HG02623 (cell line): ENCODE measurements around the gene MAP3K14.
"Not testable (repeated sequence)": the region's sequence is repeated elsewhere in the genome, so short reads cannot be mapped to it uniquely, and the experiment has no call there.

Source experiments
- ATAC-seq: cut with Tn5 transposase; IDR thresholded peaks from one replicate; pipeline ENCODE4 v1.9.1; 2021; ENCODE audit warnings: moderate library complexity; ENCODE audit not compliant: unreplicated experiment

The MAP3K14 gene

GRCh38 chr17:45316434-45317110 lies at the start of gene MAP3K14:
Gene MAP3K14 (minus strand): TSS chr17:45317020. CDS start chr17:45290745, 26,275 bp downstream.
- ATAC-seq, result no peak

DNA sequence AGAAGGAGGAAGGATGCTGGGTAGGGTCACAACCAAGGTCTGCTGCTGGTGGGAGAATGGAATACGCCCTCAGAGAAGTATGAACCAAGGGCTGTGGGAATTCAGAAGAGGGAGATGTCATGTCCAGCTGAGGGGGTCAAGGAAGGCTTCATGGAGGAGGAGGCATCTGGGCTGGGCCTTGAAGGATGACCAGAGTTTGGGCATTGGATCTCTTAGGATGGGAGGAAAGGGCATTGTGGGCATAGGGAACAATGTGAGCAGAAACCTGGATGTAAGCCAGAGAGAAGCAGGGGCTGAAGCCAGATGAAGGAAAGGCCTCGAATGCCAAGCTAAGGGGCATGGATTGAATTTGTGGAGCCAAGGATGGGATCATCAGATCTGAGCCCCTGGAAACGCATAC lies 49.2 kb upstream of the MAP3K14 start:
- no peak for ATAC-seq

DNA sequence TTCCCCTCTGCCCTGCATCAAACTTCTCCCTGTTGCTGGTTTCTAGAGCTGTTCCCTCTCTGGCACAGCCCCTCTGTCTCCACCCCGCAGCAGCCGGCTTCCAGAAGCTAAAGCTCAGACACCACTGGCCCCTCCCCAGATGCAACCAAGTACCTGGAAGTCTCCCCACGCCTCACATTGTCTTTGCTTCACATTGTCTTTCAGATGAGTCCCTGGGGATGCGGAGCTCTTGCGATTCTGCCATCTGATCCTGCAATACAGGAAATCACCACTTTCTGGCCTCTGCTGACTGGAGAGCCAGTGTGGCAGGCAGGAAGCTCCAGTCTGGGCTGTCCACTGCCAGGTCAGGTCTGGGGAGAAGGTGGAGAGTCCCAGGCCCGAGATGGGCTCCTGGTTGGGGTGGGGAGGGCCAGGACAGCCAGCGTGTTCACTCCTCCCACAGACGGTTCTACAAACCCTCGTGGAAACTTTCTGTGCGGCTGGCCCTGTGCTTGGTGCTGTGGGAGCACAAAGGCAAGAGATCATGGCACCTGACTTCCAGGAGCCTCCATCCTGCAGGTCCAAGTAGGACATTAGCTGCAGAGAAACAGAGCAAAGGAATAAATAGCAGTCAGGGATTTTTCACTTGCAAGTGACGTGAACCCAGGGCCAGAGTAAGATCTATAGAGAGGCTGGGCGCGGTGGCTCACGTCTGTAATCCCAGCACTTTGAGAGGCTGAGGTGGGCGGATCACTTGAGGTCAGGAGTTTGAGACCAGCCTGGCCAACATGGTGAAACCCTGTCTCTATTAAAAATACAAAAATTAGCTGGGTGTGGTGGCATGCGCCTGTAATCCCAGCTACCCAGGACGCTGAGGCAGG lies 47.9 kb upstream of the MAP3K14 start:
- ATAC-seq, result no peak

GRCh38 chr17:45363498-45363897 lies 46.7 kb upstream of the MAP3K14 start:
- no peak for ATAC-seq

DNA sequence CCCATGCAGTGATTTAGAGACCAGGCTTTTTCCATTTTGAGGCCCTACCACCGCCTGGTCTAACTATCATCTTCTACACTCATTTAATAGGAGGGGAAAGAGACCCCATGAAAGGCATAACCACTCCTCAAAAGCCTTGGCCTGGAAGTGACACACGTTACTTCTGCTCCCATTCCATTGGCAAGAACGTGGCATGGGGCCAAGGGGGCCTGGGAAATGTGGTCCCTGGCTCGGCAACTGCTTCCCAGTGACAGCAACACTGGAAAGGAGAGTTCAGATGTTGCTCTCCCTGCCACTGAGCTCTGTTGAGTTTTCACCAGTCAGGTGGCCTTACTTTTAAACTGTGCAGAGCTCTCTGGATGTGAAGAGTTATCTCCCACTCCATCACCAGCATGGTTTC lies 45.2 kb upstream of the MAP3K14 start:
- ATAC-seq, result no peak

DNA sequence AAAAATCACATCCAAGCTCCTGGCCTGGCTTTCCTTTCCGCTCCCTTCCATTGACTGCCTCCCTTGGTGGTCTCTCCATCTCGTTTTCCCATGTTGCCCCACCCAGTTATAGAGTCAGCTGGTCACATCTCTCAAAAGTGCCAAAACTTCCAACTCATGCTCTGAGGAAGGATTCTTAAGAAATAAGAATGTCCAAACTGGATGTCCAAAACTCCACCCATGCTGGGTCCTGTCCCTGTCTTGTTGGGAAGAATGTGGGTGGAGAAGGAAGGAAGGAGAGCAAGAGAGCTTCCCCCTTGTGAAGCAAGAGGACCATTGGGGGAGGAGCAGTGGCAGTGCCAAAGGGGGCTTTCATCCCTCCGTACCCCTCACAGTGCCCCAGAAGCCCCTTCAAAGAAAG lies 44.6 kb upstream of the MAP3K14 start:
- ATAC-seq, result no peak

DNA sequence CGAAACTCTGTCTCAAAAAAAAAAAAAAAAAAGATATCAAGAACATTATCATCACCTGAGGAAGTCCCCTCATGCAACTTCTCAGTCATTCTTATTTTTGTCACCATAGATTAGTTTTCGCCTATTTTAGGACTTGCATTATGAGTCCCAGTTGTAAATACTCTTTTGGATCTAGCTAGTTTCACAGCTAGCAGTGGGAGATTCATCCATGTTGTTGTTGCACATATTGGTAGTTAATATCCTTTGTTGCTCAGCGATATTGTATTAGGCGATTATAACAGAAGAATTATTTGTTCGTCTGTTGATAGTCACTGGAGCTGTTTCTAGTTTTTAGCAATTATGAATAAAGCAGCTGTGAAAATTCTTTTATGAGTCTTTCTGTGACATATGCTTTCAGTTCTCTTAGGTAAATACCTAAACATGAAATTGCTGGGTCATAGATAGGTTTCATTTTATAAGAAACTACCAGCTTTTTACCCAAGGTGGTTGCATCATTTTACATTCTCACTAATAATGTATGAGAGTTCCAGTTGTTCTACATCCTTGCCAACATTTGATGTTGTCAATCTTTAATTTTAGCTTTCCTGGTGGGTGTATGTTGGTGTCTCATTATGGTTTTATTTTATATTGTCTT lies 40.7 kb upstream of the MAP3K14 start:
- no peak for ATAC-seq

- no peak for ATAC-seq
These were observed 38.3 kb upstream of the MAP3K14 start for GRCh38 chr17:45355087-45355486.

DNA sequence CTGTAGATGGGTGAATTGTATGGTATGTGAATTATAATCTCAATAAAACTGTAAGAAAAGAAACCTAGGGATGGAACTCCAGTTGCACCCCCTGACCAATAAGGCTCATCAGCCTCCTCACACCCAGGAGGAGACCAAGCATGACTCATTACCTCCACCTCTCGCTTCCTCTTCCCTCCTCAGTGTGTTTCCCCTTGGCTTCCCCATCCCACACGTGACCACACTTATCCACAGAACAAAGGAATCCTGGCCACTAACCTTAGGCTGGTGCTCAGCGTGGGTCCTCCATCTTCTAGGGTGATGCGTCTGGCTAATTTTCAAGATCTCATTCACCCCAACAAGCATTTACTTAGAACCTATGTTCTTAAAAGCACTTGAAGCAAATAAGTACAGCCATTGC lies 36.2 kb upstream of the MAP3K14 start:
- no peak for ATAC-seq

DNA sequence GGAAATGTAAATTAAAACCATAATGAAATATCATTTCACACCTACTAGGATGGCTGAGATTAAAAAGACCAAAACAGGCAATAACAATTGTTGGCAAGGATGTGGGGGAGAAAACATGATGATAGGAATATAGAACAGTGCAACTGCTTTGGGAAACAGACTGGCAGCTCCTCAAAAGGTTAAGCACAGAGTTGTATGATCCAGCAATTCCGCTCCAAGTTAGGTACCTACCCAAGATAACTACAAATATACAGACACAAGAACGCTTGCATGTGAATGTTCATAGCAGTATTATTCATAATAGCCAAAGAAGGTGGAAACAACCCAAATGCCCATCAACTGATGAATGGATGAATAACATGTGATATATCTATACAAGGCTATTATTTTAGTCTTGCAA lies 35.0 kb upstream of the MAP3K14 start:
- no peak for ATAC-seq

DNA sequence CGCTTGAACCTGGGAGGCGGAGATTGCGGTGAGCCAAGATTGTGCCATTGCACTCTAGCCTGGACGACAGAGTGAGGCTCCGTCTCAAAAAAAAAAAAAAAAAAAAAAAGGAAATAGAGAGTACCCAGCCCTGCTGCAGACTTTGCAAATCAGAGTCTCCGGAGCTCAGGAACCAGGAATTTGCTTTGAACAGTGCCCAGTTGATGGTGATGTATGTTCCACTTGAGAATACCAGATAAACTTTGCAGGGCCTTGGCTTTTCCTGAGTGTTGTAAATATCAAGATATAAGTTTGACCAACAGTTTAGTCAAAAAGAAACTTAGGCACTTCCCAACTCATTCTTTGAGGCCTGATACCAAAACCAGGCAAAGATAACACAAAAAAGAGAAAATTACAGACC lies 30.6 kb upstream of the MAP3K14 start:
- no peak for ATAC-seq

- no peak for ATAC-seq
These were observed 29.6 kb upstream of the MAP3K14 start for GRCh38 chr17:45346216-45347015.

DNA sequence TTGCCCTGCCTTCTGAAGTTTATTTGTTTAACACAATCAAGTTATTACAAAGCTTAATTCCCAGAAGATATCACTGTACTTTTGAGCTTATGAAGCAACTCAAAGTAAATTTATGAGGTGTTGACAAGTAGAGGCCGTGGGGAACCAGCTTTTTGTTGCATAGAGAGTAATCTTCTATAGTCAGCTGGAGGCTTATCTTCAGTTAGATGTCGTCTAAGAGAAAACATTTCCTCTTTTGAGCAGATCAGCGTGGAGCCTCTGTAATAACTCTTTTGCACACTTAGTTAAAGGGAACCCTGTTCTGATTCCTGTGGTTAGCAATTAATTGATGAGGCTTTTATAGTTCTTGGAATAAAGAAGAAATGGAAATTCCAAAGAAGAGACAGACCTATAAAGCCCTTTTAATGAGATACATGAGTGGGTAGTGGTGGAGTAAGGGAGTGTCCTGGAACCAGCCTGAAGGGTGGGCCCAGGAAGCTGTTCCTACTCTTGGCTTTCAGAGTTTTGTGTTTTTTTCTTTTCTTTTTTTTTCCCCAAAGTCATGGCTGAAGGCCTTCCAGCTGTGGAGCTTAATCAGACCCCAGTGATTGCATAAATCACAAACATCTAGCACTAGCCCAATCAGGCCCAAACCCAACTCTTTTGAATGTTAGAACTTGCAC lies 28.9 kb upstream of the MAP3K14 start:
- no peak for ATAC-seq

- ATAC-seq, result no peak
These were observed 28.4 kb upstream of the MAP3K14 start for GRCh38 chr17:45345246-45345553.

DNA sequence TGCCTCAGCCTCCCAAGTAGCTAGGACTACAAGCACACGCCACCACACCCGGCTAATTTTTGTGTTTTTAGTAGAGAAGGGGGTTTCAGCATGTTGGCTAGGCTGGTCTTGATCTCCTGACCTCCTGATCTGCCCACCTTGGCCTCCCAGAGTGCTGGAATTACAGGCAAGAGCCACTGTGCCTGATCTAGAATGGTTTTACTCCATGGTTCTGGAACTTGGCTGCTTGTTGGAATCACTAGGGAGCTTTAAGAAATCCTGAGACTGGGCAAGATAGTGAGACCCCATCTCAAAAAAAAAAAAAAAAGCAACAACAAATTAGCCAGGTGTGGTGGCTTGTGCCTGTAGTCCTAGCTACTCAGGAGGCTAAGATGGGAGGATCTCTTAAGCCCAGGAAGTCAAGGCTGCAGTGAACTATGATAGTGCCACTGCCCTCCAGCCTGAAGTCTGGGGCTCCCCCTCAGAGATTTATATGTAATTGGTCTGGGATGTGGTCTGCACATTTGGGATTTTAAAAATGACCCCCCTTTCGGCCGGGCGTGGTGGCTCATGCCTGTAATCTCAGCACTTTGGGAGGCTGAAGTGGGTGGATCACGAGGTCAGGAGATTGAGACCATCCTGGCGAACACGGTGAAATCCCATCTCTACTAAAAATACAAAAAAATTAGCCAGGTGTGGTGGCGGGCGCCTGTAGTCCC lies 27.3 kb upstream of the MAP3K14 start:
- not testable (repeated sequence) for ATAC-seq

GRCh38 chr17:45342871-45343526 lies 26.2 kb upstream of the MAP3K14 start:
- no peak for ATAC-seq

DNA sequence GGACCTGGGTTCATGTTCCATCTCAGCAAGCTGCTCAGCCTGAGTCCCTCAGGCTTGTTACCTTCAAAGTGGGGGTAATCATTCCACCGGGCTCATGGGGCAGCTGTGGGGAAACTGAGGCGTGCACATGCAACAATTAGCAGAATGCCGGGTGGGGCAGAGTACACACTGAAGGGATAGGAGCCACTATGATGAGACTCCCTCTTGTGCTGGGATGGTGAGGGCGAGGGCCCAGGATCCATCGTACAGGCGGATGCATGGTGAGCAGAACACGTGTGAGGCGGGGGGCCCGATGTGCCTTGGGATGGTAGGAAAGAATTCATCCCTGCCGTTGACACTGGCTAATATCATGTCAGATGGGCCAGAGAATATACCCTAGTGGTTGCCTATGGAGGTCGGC lies 25.5 kb upstream of the MAP3K14 start:
- ATAC-seq, result no peak

DNA sequence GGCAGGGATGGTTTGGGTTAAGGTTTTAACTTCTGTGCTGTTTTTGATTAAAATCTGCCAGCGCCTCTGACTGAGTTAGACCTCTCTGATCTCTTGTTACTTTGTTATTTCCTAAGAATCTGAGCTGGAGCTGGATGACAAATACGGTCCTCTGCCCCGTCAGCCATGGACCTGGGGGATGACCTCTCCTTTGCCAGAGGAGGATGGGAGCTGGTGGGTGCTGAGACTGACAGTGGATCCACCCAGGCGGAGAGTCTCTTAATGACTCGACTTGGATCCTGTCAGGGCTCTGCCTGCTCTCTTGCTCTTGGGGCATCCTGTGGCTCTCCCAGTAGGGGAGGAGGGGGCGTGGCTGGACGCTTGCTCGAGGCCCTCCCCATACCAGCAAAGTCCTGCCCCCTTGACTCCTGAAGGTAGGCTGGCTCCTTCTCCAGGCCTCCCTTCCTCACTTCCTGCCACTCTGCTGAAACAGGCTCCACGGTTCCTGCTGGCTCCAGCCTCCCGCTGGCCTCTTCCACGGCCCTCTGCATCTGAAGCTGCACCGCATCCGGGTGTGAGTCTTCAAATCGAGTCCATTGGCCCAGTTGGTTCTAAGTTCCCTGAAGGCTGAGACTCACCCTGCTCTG lies 24.8 kb upstream of the MAP3K14 start:
- ATAC-seq, result no peak
